GM11168 (cell line): Measurements from ENCODE around the gene ATG9B.

Source experiments
- in situ Hi-C: fragments of 300-500 bp; cut with MboI; formaldehyde crosslinking; loops from one replicate; pipeline ENCODE4 v1.12.0; 2022; ENCODE audit warnings: low sequenced_read_pairs; ENCODE audit not compliant: unreplicated experiment

ATG9B gene

GRCh38 chr7:150972741-150973140, 51.6 kb downstream of the ATG9B start:
- in situ Hi-C loops, result no loop called here

- in situ Hi-C loops, result no loop called here
These were observed 52.2 kb downstream of the ATG9B start for GRCh38 chr7:150972023-150972468.

GRCh38 chr7:150971242-150972022, 52.9 kb downstream of the ATG9B start:
- in situ Hi-C loops, result no loop called here

- in situ Hi-C loops, result no loop called here
These were observed 53.9 kb downstream of the ATG9B start for GRCh38 chr7:150970424-150970823.

GRCh38 chr7:150969475-150969874, 54.8 kb downstream of the ATG9B start:
- in situ Hi-C loops, result no loop called here

GRCh38 chr7:150968734-150969372, 55.4 kb downstream of the ATG9B start:
- in situ Hi-C loops, result no loop called here

GRCh38 chr7:150968056-150968733, 56.1 kb downstream of the ATG9B start:
- in situ Hi-C loops, result no loop called here

GRCh38 chr7:150967349-150967748, 56.9 kb downstream of the ATG9B start:
- in situ Hi-C loops, result no loop called here

GRCh38 chr7:150966002-150966401, 58.3 kb downstream of the ATG9B start:
- in situ Hi-C loops, result no loop called here

- in situ Hi-C loops, result no loop called here
These were observed 58.9 kb downstream of the ATG9B start for GRCh38 chr7:150965273-150965830.
